ENCODE measurements around the gene MYO16. TPM values are rescaled to one million over a fixed set of nuclear protein-coding genes. Genes with fewer than 3 reads are reported as not detected.

Gene MYO16
- total RNA-seq, 2 experiments from 2014 or later: not detected

- ChIA-PET CTCF (no interaction called here), POLR2A (no interaction called here)
Observed at GRCh38 chr13:108786456-108787200, 157.2 kb downstream of the MYO16 start.

GRCh38 chr13:108787700-108788414 lies 158.4 kb downstream of the MYO16 start:
- CTCF ChIA-PET: no interaction called here
- POLR2A ChIA-PET: no interaction called here

- ChIA-PET POLR2A (no interaction called here), CTCF (no interaction called here)
Observed at GRCh38 chr13:108789476-108789875, 160.1 kb downstream of the MYO16 start.

- ChIA-PET CTCF (no interaction called here), POLR2A (no interaction called here)
Observed at GRCh38 chr13:108795841-108796240, 166.4 kb downstream of the MYO16 start.

GRCh38 chr13:108797354-108797753 lies 167.9 kb downstream of the MYO16 start:
- ChIA-PET POLR2A (no interaction called here), CTCF (no interaction called here)

- ChIA-PET POLR2A (no interaction called here), CTCF (no interaction called here)
Observed at GRCh38 chr13:108807841-108808240, 178.4 kb downstream of the MYO16 start.

GRCh38 chr13:108812165-108812564 lies 182.8 kb downstream of the MYO16 start:
- ChIA-PET CTCF (no interaction called here), POLR2A (no interaction called here)

- CTCF ChIA-PET: no interaction called here
Observed at GRCh38 chr13:108812661-108813060, 183.2 kb downstream of the MYO16 start.

GRCh38 chr13:108813587-108814170 lies 184.3 kb downstream of the MYO16 start:
- ChIA-PET POLR2A (no interaction called here), CTCF (no interaction called here)

More at GRCh38 chr13:108812661-108813060, 183.2 kb downstream of the MYO16 start:
- POLR2A ChIA-PET: no interaction called here

GRCh38 chr13:108816375-108816774 lies 187.0 kb downstream of the MYO16 start:
- ChIA-PET POLR2A (no interaction called here), CTCF (no interaction called here)

GRCh38 chr13:108827646-108828045 lies 198.2 kb downstream of the MYO16 start:
- CTCF ChIA-PET: no interaction called here
- POLR2A ChIA-PET: no interaction called here

GRCh38 chr13:108828086-108828815 lies 198.8 kb downstream of the MYO16 start:
- ChIA-PET POLR2A (no interaction called here), CTCF (no interaction called here)

GRCh38 chr13:108830916-108831315 lies 201.5 kb downstream of the MYO16 start:
- POLR2A ChIA-PET: no interaction called here

GRCh38 chr13:108833531-108833930 lies 204.1 kb downstream of the MYO16 start:
- POLR2A ChIA-PET: no interaction called here
- CTCF ChIA-PET: no interaction called here

More at GRCh38 chr13:108830916-108831315, 201.5 kb downstream of the MYO16 start:
- CTCF ChIA-PET: no interaction called here

GRCh38 chr13:108834193-108834592 lies 204.8 kb downstream of the MYO16 start:
- POLR2A ChIA-PET: no interaction called here
- CTCF ChIA-PET: no interaction called here

- ChIA-PET POLR2A (no interaction called here), CTCF (no interaction called here)
Observed at GRCh38 chr13:108835083-108835482, 205.7 kb downstream of the MYO16 start.

- CTCF ChIA-PET: interaction anchor here (0.5 kb wide), 1 partner anchor 622 kb away, joined by 3 read pairs; no protein-coding TSS in a partner anchor
- POLR2A ChIA-PET: no interaction called here
Observed at GRCh38 chr13:108850691-108851090, 221.3 kb downstream of the MYO16 start.

GRCh38 chr13:108851660-108852059 lies 222.2 kb downstream of the MYO16 start:
- POLR2A ChIA-PET: no interaction called here
- CTCF ChIA-PET: no interaction called here

GRCh38 chr13:108853031-108853430 lies 223.6 kb downstream of the MYO16 start:
- ChIA-PET POLR2A (no interaction called here), CTCF (no interaction called here)

- ChIA-PET POLR2A (no interaction called here), CTCF (interaction anchor here (0.7 kb wide), 1 partner anchor 10 kb away, joined by 3 read pairs; no protein-coding TSS in a partner anchor)
Observed at GRCh38 chr13:108855737-108856387, 226.5 kb downstream of the MYO16 start.

Data from activated CD8-positive, alpha-beta memory T cell treated with anti-CD3 and anti-CD28 coated beads for 36 hours (primary cell).